Measurements from ENCODE around the gene RYR1. TPM values are rescaled to one million over a fixed set of nuclear protein-coding genes. Genes with fewer than 3 reads are reported as not detected.
"Not testable (repeated sequence)": the region's sequence is repeated elsewhere in the genome, so short reads cannot be mapped to it uniquely, and the experiment has no call there.

The RYR1 gene
- total and polyA plus RNA-seq, 4 donors, result 2.8 to 7.6 (median 4.0) TPM

- DNase-seq (no peak), ATAC-seq (ENCODE audit: insufficient read depth, low FRiP score) (no peak)
- H3K9ac ChIP-seq (ENCODE audit: insufficient read depth in 1 of 2, low read length in 2 of 2), result no peak overlapping the region
- H3K36me3 ChIP-seq (ENCODE audit: control insufficient read depth in 4 of 4, insufficient read depth in 4 of 4, low read length in 4 of 4), result no peaks in the 10 kb centered on the region
- H3K27ac ChIP-seq (ENCODE audit: low read depth in 1 of 2, low read length in 1 of 2), result no peak overlapping the region
- TF ChIP-seq CTCF (IDR thresholded peaks at IDR 0.05; ENCODE audit: control extremely low read depth, extremely low read depth), result no peak
- 86 to 90% methylated on average over 11 of the region's 11 CpGs for WGBS, 2 donors
- no peak overlapping the region for H3K4me3 ChIP-seq
- H3K27me3 ChIP-seq (ENCODE audit: control insufficient read depth in 3 of 3, insufficient read depth in 3 of 3, low read length in 2 of 3), result no peaks in the 10 kb centered on the region
- peaks cover 0 to 3% (median 0%) of the 10 kb centered on the region in 5 donors for H3K4me1 ChIP-seq (ENCODE audit: control insufficient read depth in 5 of 5, insufficient read depth in 5 of 5, low read length in 5 of 5)
- H3K9me3 ChIP-seq (ENCODE audit: control insufficient read depth in 4 of 4, insufficient read depth in 3 of 4, low read length in 3 of 4), result no peaks in the 10 kb centered on the region
These were observed 163.6 kb downstream of the RYR1 start for GRCh38 chr19:38597075-38597474.

- no peak overlapping the region for H3K4me3 ChIP-seq
- TF ChIP-seq CTCF (IDR thresholded peaks at IDR 0.05; ENCODE audit: control extremely low read depth, extremely low read depth), result no peak
- no peaks in the 10 kb centered on the region for H3K36me3 ChIP-seq (ENCODE audit: control insufficient read depth in 4 of 4, insufficient read depth in 4 of 4, low read length in 4 of 4)
- H3K27ac ChIP-seq (ENCODE audit: low read depth in 1 of 2, low read length in 1 of 2), result no peak overlapping the region
- H3K4me1 ChIP-seq (ENCODE audit: control insufficient read depth in 5 of 5, insufficient read depth in 5 of 5, low read length in 5 of 5), result peaks cover 0 to 3% (median 0%) of the 10 kb centered on the region in 5 donors
- ATAC-seq (ENCODE audit: insufficient read depth, low FRiP score), result no peak
- no peak for DNase-seq
- no peaks in the 10 kb centered on the region for H3K27me3 ChIP-seq (ENCODE audit: control insufficient read depth in 3 of 3, insufficient read depth in 3 of 3, low read length in 2 of 3)
- H3K9ac ChIP-seq (ENCODE audit: insufficient read depth in 1 of 2, low read length in 2 of 2), result no peak overlapping the region
- 92 to 94% methylated on average over 11 of the region's 11 CpGs for WGBS, 2 donors
- no peaks in the 10 kb centered on the region for H3K9me3 ChIP-seq (ENCODE audit: control insufficient read depth in 4 of 4, insufficient read depth in 3 of 4, low read length in 3 of 4)
These were observed 166.2 kb downstream of the RYR1 start for GRCh38 chr19:38599722-38600121.

DNA sequence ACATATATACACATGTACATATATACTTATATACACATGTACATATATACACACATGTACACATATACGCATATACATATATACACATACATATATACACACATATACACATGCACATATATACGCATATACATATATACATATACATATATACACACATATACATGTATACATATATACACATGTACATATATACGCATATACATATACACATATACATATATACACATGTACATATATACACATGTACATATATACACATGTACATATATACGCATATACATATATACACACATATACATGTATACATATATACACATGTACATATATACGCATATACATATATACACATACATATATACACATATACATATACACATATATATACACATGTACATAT, 169.4 kb downstream of the RYR1 start:
- not testable (repeated sequence) for ATAC-seq (ENCODE audit: insufficient read depth, low FRiP score); H3K27me3 ChIP-seq (ENCODE audit: control insufficient read depth in 3 of 3, insufficient read depth in 3 of 3, low read length in 2 of 3); H3K36me3 ChIP-seq (ENCODE audit: control insufficient read depth in 4 of 4, insufficient read depth in 4 of 4, low read length in 4 of 4); H3K4me1 ChIP-seq (ENCODE audit: control insufficient read depth in 5 of 5, insufficient read depth in 5 of 5, low read length in 5 of 5); H3K4me3 ChIP-seq; H3K9me3 ChIP-seq (ENCODE audit: control insufficient read depth in 4 of 4, insufficient read depth in 3 of 4, low read length in 3 of 4); DNase-seq; H3K9ac ChIP-seq (ENCODE audit: insufficient read depth in 1 of 2, low read length in 2 of 2); H3K27ac ChIP-seq (ENCODE audit: low read depth in 1 of 2, low read length in 1 of 2)
- WGBS, 2 donors, result 94 to 95% methylated on average over 5 of the region's 5 CpGs

- Histone ChIP-seq H3K4me1 (ENCODE audit: control insufficient read depth in 5 of 5, insufficient read depth in 5 of 5, low read length in 5 of 5) (no peaks in the 10 kb centered on the region), H3K4me3 (no peak overlapping the region), H3K27ac (ENCODE audit: low read depth in 1 of 2, low read length in 1 of 2) (no peak overlapping the region), H3K36me3 (ENCODE audit: control insufficient read depth in 4 of 4, insufficient read depth in 4 of 4, low read length in 4 of 4) (no peaks in the 10 kb centered on the region), H3K9ac (ENCODE audit: insufficient read depth in 1 of 2, low read length in 2 of 2) (no peak overlapping the region), H3K27me3 (ENCODE audit: control insufficient read depth in 3 of 3, insufficient read depth in 3 of 3, low read length in 2 of 3) (no peaks in the 10 kb centered on the region), H3K9me3 (ENCODE audit: control insufficient read depth in 4 of 4, insufficient read depth in 3 of 4, low read length in 3 of 4) (no peaks in the 10 kb centered on the region)
- ATAC-seq (ENCODE audit: insufficient read depth, low FRiP score), result no peak
- TF ChIP-seq CTCF (IDR thresholded peaks at IDR 0.05; ENCODE audit: control extremely low read depth, extremely low read depth), result no peak
- DNase-seq, result no peak
- 87 to 90% methylated on average over 6 of the region's 6 CpGs for WGBS, 2 donors
These were observed 172.6 kb downstream of the RYR1 start for GRCh38 chr19:38606131-38606530.
